Right ventricle myocardium superior (tissue), 1 donor: ENCODE results near the gene CAPRIN1. TPM values are rescaled to one million over a fixed set of nuclear protein-coding genes. Genes with fewer than 3 reads are reported as not detected.
"Not testable (repeated sequence)": the region's sequence is repeated elsewhere in the genome, so short reads cannot be mapped to it uniquely, and the experiment has no call there.

Experiments
- ATAC-seq: fragments of 200-7000 bp; cut with Tn5 transposase; one replicate; pipeline ENCODE4 v1.9.1; 2020; ENCODE audit warnings: mild to moderate bottlenecking; ENCODE audit not compliant: poor library complexity
- DNase-seq: peaks from one replicate; pipeline ENCODE4 v3.0.0-alpha.2; 2020
- intact Hi-C: fragments of 100-400 bp; cut with DNase I; formaldehyde crosslinking; loops from one replicate; pipeline ENCODE4 v1.11.2; 2022
- total RNA-seq: library from RNA; stranded (reverse); fragmentation: NEBNext Ultra II Directional; extraction: Animal tissue kit (Norgen Biotek cat#: 25700); gene quantifications from one replicate; pipeline ENCODE4 v1.2.1, GENCODE V29; 2021
- donor health status: DM: no; HTN: yes; CAD: no; lungs with severe emphysema.

CAPRIN1 gene
- total RNA-seq, 1 donor from 2014 or later: 105 TPM

GRCh38 chr11:34044664-34045485 is 6.7 kb upstream of the CAPRIN1 start:
- no peak for DNase-seq
- peak; percentile 41 for ATAC-seq
- intact Hi-C loops: no loop called here

DNA sequence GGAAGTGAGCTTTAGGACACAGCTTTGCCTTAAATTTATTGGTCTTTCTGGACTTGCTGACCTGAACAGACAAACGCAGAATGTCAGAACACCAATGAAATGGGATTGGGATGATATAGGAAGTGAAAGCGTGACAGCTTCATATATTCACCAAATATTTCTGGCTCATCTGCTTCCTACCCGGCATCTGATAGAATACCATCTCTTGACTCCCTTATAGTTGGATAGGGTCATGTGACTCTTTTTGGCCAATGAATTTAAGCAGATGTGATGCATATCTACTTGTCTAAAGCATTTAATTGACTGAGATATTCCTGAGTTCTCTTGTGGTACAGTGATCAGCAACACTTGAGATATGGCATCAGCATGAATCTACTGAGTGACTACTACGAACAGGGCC is 2.5 kb upstream of the CAPRIN1 start:
- intact Hi-C loops: no loop called here
- ATAC-seq (no peak), DNase-seq (no peak)

DNA sequence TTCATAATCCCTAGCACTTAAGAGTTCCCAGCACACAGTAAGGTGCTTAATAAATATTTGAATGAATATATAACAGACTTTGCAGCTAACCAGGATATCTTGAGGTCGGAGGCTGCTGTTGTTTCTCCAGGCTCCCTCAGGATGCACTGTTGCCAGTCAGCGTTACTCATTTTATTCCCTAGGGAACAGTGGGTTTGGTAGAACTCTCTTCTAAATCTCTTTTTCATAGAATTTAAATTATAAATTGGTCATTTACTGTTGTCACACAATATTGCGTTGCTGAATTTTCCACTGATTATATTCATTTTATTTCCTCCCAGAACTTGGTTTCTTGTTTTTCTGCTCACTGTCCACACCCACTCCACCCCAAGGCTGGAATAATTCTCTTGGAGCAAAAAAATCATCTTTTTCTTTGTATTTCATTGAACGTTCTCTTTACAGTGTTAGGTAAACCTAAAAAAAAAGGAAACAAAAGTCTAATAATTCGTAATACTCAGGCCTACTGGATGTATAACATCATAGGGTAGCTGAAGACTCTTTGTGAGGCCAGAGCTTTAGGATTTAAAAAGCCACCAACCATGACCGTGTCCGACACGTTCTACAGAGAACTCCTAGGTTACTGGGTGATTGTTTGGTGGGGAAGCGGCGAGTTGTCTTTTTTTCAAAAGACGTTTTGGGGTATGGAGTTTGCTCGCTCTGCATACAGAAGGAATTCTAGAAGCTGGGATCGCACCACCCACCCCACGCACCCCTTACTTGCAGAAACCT is 766 bp upstream of the CAPRIN1 start:
- ATAC-seq: peak; percentile 16
- no peak for DNase-seq
- intact Hi-C loops: loop anchor here (5.0 kb wide), 1 partner anchor 57 kb away; the partner anchor contains the start of gene NAT10

DNA sequence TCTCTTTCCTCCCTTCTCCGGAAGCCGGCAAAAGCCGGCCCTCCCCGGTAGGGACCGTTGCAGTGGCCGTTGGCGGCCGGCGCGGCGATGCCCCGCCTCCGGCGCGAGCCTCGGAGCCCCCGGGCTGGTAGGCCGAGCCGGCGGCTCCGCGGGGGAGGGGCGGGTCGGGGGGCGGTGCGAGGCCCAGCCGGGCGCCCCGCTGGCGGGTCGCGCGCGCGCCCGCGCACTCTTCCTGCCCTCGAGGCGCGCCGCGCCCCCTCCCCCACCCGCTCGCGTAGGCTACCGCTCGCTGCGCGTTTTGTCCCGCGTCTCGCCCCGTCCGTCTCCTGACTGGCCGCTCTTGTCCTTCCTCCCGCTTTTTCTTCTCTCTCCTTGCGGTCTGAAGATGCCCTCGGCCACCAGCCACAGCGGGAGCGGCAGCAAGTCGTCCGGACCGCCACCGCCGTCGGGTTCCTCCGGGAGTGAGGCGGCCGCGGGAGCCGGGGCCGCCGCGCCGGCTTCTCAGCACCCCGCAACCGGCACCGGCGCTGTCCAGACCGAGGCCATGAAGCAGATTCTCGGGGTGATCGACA is 591 bp downstream of the CAPRIN1 start:
- ATAC-seq (peak; percentile 85), DNase-seq (peak; percentile 95)
- intact Hi-C loops: loop anchor here (5.0 kb wide), 1 partner anchor 55 kb away; the partner anchor contains the start of gene NAT10

DNA sequence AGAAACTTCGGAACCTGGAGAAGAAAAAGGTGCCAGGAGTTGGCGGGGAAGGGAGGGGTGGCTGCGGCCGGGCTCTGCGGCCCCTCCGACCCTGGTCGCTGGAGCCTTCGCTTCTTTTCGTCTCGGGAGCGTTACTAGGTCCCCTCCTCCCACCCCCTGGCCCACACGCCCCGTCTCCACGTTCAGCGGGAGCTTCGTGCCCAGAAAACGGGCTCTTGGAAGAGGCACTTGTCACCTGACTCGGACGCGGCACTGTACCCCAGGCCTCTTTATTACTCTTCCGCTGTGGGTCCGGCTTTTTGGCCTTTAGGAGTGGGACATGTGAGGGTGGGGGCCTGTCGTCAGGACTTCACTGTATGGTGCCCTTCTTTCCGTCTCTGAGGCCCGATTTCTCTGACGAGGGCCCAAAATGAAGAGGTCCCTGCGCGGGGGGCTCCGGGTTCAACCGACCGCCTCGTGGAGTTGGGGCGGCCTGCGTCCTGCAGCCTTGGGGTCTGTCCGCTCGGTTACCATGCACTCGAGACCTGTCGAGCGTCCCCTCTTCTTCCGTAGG is 1.2 kb downstream of the CAPRIN1 start:
- ATAC-seq (no peak), DNase-seq (peak; percentile 55)
- intact Hi-C loops: loop anchor here (5.0 kb wide), 1 partner anchor 55 kb away; the partner anchor contains the start of gene NAT10

GRCh38 chr11:34053161-34053686 is 1.7 kb downstream of the CAPRIN1 start:
- intact Hi-C loops: loop anchor here (5.0 kb wide), 1 partner anchor 54 kb away; the partner anchor contains the start of gene NAT10
- DNase-seq (peak; percentile 85), ATAC-seq (peak; percentile 34)

- not testable (repeated sequence) for ATAC-seq
- intact Hi-C loops: loop anchor here (5.0 kb wide), 1 partner anchor 53 kb away; the partner anchor contains the start of gene NAT10
Measured at GRCh38 chr11:34054351-34054750, 2.8 kb downstream of the CAPRIN1 start.

DNA sequence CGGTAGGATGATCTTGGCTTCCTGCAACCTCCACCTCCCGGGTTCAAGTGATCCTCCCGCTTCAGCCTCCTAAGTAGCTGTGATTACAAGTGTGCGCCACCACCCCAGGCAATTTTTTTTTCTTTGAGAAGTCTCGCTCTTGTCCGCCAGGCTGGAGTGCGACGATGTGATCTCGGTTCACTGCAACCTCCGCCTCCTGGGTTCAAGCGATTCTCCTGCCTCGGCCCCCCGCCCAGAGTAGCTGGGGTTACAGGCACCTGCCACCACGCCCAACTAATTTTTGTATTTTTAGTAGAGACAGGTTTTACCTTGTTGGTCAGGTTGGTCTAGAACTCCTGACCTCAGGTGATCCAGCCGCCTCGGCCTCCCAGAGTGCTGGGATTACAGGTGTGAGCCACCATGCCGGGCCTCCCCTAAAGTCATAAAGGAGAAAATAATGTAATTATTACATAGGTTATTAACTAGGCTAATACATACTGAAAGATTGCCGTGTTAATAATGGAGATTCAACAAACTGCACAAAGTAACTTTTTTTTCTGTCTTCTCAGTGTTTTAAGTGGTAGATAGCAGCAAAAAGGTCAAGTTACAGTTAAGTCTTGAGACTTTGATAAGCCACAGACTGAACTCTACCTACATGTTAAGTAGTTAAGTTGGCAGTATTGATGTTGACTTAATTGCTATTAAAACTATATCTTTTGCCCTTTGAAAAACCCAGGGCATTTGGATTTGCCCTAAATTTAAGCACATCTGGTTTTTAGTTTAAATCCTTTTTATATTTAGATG is 3.9 kb downstream of the CAPRIN1 start:
- DNase-seq (no peak), ATAC-seq (no peak)
- intact Hi-C loops: no loop called here

More at GRCh38 chr11:34054351-34054750, 2.8 kb downstream of the CAPRIN1 start:
- DNase-seq: not testable (repeated sequence)

DNA sequence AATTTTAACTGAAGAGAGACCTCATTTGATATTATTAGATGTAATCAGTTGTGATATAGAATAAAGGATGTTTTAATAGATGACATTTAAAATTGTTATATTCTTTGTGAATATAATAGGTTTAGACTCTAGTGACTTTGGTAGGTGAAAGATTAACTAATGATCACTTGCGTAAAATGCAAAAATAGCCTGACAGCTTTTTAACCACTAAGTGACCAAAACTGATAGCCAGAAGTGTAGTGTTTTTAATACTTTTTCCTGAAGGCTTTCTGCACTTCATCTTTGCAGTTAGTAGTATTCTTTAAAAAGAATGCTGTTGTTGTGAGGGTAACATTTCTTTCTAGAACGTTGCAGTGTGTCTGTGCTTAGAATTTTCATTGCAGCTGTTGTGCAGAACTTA is 5.1 kb downstream of the CAPRIN1 start:
- no peak for ATAC-seq
- DNase-seq: no peak
- intact Hi-C loops: no loop called here

DNA sequence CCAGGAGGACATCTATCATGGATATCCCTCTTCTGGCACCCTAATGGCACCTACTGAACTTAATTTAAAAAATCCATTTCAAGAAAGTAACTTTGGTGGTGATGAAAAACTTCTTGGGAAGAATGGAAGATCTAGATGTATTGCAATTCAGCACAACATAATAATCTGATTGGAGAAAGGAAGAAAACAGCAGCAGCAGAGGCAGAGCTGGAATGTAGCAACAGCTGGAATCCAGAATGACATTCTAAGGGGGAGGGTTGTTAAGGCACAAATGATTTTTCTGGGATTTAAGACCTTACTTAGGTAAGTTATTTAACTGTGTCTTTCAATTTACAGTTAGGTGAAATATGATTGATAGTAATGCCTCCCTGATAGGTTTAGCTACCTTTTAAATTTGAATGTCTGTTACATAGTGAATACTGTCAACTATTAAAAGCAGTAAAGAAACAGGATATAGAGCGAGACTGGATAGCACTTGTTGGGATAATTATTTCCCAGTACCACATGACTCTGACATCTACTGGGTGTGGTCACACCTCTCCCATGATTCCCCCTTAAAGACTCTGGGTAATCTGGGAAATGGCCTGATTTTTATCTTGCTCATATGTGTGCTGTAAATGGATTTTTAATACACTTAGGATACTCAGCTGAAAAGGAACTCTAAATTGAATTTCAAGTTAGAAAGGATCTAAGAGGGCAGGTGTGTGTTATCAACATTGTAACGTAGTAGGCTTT is 11.7 kb downstream of the CAPRIN1 start:
- DNase-seq (no peak), ATAC-seq (no peak)
- intact Hi-C loops: no loop called here

DNA sequence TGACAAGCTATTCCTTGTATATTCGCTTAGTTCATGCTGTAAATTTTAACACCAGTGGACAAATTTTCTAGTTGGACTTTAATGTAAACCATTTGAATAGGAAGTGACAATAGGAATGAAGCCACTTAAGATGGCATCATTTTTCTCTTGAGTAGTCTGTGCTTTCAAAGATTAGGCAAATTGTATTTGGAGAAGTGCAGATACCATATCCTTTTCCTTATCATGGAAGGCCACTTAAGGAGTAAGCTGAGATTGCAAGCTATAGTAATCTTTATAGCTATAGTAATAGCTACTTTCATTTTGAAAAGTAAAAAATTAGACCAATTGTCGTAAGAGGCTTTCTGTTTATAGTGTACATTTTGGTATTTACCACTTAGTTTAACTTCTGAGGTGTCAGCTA is 12.8 kb downstream of the CAPRIN1 start:
- intact Hi-C loops: no loop called here
- ATAC-seq (no peak), DNase-seq (no peak)

DNA sequence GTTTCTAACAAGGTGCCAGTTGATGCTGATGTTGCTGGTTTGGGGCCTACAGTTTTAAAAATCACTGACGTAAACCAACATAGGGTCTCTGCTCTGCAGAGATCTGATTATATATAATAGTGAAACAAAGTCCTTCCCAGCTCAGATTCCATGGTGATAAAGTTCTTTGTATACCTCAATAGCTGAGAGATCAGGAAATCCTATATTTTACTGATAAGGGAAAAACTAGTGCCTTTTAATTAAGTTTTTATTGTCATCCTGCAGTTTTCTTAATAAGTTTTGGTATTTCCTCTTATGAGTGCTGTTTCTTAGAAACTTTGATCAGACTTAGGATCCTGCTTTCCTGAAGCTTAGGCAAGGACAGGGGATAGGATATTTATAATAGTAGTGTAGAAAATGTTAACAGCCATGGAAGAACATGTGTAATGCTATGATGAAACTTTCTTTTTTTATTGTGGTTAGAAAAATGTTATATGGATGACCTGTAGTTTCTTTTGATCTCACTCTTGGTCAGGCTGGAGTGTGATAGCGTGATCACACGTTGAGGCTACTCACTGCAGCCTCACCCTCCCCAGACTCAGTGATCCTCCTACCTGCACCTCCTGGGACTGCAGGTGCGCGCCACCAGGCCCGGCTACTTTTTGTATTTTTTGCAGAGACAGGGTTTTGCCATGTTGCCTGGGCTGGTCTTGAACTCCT is 14.1 kb downstream of the CAPRIN1 start:
- ATAC-seq: no peak
- no peak for DNase-seq
- intact Hi-C loops: no loop called here

DNA sequence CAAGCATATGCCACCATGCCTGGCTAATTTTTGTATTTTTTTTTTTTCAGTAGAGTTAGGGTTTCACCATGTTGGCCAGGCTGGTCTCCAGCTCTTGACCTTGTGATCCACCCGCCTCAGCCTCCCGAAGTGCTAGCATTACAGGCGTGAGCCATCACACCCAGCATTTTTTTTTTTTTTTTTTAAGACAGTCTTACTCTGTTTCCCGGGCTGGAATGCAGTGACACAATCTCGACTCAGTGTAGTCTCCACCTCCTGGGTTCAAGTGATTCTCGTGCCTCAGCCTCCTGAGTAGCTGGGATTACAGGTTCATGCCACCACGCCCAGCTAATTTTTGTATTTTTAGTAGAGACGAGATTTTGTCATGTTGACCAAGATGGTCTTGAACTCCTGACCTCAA is 15.2 kb downstream of the CAPRIN1 start:
- ATAC-seq, intact Hi-C loops, DNase-seq: not testable (repeated sequence)

- DNase-seq (no peak), ATAC-seq (no peak)
- intact Hi-C loops: no loop called here
Measured at GRCh38 chr11:34067383-34068065, 16.0 kb downstream of the CAPRIN1 start.

GRCh38 chr11:34068111-34068510 is 16.6 kb downstream of the CAPRIN1 start:
- DNase-seq: no peak
- ATAC-seq: peak; percentile 91
- intact Hi-C loops: no loop called here

- intact Hi-C loops, DNase-seq, ATAC-seq: not testable (repeated sequence)
Measured at GRCh38 chr11:34071306-34071705, 19.8 kb downstream of the CAPRIN1 start.
